GM12891 (cell line): ENCODE measurements around the gene ROR1.

Source experiments
- POLR2A ChIP-seq: IDR thresholded peaks from 2 replicates; pipeline ENCODE4 v1.6.1; 2011; ENCODE audit warnings: low read depth, low read length, control low read depth
- POLR2AphosphoS5 ChIP-seq: IDR thresholded peaks from 2 replicates; pipeline ENCODE4 v1.6.1; 2011; ENCODE audit warnings: low read depth, low read length, control low read depth

DNA sequence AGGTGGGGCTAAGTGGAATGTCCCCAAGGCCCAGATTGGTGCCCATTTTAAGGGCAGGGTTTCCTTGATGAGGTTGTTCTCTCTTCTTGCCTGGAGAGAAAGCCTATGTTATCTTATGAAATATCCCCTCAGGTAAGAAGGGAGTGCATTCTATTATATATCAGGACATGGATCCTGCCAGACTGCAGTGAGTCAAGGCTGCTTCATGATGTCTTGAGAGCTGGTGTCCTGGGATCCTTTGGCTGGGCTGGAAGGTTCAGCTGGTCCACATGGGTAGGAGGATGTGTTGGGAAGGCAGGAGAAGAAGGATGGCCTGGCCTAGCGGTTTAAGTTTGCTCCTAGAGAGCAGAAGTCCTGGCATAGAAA is 207.6 kb downstream of the ROR1 start:
- TF ChIP-seq POLR2AphosphoS5 (no peak), POLR2A (no peak)
